Midbrain (tissue), 1 donor: ENCODE measurements around the gene SCN5A.
A peak's percentile ranks its signal among the peaks of the same experiment; 100 is the strongest.

ENCODE experiments used
- DNase-seq: peaks from one replicate; lab custom pipeline; 2025; lab: John Stamatoyannopoulos, UW

Gene SCN5A

DNA sequence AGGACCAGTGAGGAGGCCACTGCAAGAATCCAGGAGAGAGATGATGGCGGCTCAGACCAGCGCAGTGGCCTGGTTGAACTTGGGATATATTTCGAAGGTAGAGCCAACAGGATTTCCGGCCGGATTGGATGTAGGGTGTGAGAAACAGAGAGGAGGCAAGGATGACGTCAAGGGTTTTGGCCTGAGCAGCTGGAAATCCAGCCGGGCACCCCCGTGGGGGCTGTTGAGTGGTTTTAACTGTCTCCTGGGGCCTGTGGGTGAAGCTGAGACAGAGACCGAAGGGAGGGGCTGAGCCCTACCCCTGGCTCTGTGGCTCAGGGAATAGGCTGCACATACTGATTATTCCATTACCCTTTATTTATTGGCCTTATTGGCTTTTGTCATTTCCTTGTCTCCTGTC lies 107.7 kb downstream of the SCN5A start:
- DNase-seq = no peak

DNA sequence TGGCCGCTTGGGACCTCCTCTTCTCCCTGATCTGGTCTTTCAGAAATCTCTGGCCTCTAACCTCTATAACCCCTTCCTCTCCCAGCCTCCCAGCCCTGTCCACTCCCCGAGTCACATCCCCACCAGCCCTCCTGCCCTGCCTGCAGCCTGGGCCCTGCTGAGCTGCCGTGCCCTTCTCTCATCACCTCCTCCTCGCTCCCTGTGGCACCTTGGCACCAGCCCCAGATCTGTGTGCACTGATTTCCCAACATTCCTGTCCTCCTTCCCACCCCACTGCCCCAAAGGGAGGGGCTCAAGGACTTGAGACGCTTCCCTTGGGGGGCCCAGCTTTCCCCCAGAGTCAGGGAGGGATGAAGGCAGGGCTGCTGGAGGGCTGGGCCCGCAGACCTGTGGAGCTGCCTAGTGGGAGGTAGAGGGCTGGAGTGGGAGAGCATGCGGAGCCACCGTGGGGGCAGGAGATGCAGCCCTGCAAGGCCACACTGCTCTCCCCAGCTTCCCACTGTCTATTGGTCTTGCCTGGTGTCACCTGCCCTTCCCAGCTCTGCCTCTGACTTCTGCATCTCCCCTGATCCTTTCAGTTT lies 110.6 kb downstream of the SCN5A start:
- no peak for DNase-seq

DNA sequence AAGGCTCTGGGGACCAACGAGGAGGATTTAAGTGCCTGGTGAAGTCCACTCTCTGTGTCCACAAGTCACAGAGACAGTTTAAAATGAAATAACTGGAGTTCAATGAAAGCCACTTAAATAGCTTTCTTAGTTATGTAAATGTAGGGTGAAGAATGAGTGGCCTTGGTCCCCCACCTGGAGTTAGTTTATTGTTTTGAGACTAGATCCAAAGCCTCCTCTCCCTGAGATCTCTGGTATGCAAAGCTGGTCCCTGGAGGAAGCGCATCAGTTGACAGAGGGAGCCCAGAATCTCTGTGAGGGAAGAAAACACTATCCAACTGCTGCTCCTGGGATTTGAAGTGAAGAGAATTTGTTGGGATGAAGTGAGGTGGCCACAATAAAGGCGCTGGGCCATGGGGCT lies 112.8 kb downstream of the SCN5A start:
- no peak for DNase-seq

DNA sequence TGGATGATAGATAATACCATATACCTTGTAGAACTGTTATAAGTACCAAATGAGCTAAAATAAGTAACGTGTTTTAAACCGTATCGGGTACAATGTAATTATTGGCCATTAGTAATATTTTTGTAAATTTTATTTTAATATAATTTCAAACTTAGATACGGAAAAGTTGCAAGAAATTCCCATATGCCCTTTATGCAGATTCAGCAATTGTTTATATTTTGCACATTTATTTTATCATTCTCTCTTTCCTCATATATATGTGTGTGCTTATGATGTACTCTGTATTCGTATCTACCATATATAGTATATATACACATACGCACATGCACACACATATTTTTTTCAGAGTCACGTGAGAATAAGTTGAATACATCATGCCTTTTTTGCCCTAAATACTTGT lies 114.9 kb downstream of the SCN5A start:
- DNase-seq = no peak

DNA sequence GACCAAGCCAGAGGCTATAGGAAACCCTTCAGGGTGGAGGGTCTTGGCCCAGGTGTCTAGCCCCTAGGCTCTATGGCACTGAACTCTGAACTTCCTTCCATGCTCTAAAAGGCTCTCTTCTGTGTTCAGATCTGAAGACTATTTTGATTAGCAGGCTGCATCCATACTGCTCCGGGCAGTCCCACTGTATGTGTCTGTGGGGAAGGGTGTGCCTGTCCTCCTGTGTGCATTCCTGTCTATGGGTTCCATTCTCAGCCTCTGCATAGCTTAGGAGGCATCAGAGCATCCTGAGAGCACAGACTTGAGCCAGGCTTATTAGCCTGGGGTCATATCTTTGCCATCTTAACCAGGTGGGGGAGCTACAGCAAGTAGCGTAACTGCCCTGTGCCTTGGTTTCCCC lies 115.3 kb downstream of the SCN5A start:
- no peak for DNase-seq

DNA sequence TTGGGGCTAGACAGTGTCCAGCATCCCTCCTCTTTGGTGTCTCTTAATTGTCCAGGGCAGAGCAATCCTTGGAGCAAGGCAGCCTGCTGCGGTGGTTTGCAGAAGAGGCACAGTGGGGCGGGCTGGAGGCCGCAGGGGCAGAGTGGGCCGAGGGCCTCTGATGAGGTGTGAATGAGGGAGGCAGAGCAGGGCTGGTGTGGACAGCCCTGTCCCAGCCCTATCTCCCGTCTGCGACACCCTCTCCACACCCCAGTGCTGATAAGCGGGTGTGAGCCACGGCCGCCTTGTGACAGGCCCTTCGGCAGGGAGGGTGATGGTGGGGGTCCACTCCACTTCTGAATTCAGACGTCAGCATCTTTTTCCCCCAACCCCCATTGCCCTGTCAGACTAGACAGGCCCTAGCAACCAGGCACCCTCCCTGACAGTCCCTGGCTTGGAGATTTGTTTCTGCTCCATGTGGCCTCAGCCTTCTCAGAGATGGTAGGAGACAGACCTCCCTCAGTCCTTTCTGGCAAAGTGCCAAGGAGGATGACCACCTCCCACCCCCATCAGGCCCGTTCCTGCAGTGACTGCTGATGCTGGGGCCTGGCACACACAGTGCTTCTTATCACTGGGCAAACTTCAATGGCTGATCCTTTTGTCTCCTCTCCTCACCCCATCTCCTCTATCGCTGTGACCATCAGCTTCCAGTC lies 116.1 kb downstream of the SCN5A start:
- DNase-seq = no peak

DNA sequence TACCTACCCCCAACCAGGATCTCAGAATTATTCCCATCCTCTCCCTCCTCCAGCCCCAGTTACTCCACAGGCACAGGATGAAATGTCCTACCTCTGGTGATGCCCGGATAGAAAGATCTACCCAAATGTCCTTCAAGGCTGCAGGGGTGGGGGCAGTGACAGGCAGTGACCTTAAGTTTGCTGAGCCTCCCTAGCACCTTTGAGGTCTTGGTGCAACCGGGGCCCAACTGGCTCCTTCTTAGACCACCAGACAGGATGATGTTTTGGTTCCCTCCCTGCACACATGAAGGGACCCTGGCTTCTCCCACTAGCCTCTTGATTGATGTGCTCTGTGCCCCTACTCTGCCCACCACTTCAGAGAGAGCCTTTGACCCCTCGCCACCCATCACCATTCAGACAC lies 117.0 kb downstream of the SCN5A start:
- DNase-seq = no peak

DNA sequence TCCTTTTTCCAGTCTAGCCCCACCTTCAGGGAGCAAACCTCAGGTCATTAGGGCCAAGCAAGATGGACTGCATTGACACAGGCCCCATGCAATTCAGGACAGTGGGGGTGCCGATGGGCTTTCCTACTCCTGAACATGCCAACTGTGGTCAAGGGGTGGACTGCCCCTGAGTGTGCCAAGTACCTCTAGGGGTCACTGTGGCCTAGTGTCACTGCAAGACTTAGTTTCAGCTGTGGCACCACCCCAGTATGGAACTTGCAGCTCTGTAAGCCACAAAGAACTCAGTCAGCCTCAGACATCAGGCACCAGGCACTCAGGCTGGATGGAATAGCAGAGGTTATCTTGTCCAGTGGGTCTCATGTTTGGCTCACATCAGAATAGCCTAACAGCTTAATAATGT lies 121.0 kb downstream of the SCN5A start:
- no peak for DNase-seq

DNA sequence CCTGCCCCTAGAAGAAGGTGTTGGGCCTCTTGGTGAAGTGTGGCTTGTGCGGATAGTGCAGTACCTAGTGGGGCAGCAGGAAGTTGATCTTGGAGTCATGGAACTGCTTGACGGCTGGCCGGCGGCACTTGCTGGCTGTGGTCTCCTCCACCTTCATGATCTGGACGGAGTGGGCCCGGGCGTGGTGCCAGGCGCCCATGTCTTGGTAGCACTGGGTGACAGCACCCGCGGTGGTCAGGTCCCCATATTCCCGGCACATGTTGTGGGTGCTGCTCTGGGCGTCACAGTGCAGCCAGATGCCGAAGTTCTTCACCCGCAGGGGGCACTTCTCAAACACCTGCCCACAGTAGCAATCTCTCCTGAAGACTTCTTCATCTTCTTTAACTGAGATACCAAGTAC lies 122.7 kb downstream of the SCN5A start:
- DNase-seq = no peak

DNA sequence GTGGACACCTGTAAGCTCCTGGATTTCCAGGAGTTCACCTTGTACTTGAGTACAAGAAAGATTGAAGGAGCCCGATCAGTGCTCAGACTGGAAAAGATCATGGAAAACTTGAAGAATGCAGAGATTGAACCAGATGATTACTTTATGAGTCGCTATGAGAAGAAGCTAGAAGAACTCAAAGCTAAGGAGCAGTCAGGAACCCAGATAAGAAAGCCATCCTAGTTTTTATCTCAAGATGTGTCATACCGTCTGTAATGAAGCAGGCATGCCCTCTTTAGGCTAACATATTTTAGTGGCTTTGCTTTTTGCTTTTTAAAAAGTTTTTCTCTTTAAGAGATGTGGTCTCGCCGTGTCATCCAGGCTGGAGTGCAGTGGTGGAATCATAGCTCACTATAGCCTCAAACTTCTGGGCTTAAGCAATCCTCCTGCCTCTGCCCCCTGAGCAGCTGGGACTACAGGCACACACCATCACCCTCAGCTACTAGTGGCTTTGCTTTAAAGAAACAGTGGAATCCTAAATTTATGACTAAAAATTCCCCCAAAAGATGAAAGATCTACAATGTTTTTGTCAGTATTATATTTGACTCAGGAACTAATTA lies 125.2 kb downstream of the SCN5A start:
- no peak for DNase-seq

DNA sequence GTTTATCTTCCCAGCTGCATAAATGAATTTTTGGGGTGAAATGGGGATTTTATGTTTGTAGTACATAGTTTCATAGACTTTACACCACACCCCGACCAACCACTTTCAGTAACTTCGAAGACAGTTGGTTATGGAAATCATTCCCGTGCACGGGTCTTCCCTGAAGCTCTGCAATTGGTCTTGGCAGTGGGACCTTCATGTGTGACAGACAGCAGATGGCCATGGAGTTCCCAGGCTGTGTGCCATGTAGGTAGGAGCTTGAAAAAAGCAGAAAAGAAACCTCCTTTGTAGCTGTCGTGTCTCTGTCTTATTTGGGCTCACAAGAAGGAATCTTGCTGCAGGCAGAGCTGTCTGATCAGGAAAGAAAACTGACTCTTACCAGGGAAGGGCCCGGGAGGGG lies 127.5 kb downstream of the SCN5A start:
- DNase-seq = no peak

DNA sequence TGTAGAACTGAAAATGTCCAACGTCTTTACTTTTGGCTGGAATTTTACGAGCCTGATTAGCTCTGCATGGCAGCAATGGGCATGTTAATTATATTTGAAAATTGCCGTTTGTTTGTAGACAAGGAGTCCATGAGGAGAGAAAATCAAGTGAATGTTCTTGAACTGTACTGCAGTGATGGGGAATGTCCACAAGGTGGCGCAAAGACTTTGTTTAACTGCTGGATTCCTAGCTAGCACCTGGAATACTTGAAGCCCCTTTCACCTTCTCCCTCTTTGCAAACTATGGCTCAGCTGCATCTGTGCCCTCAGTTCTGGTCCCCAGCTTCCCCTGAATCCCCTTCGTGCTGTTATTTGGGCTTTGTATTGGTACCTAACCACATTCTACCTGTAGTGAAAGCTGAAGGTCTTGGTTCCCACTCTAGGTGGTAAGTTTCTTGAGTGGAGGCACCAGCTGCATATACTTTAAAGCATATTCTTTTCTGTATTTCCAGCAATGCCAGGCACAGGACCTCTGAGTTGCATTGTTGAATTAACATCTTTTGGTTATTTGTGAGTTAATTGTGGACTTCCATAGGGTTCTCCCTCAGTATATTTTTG lies 128.0 kb downstream of the SCN5A start:
- peak; percentile 49 for DNase-seq

DNA sequence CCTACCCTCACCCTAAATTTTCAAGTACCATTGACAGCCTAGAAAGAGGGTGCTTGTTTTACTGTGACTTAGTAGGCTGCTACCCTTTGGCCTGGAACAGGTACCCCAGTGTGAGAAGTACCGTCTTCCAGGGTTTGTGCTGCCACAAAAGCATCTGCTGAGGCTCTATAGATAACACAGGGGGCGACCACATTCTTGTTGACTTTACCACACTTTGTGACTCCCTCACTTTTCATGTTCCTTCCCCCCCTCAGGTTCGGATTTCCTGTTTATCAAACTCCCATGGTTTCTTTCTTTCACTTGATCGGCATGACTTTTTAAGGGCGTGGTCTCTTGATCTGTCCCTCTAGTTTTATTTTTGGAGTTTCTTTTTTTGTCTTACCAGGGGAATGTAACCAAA lies 129.8 kb downstream of the SCN5A start:
- no peak for DNase-seq

DNA sequence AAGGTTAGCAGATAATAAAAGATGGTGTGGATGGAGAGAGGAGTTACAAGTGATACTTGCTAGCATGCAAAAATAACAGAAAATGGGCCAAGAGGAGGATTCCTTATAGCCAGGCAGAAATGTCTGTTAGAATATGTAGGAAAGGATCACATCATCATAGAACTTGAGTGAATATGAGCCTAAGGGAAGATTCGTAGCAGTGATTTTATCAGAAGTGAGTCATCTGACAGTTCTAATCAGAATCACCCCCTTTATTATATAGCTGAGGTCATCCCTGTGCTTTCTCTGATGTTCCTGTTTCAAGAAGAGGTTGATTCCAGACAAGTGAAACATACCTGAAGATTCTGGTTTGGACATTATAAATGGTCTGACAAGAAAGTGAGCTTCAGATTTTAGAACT lies 130.5 kb downstream of the SCN5A start:
- no peak for DNase-seq

DNA sequence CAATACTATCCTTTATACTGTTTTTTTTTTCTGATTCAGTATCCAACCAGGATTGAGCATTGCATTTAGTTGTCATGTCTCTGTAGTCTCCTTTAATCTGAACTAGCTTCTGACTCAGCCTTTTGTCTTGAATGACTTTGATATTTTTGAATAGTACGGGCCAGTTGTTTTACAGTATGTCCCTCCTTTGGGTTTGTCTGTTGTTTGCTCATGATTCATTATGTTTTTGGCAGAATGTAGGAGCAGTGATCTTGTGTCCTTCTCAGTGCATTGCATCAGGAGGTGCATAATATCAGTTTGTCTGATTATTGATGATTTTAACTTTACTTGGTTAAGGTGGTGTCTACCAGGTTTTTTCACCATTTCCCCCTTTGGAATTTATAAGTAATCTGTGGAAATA lies 132.8 kb downstream of the SCN5A start:
- DNase-seq = no peak

DNA sequence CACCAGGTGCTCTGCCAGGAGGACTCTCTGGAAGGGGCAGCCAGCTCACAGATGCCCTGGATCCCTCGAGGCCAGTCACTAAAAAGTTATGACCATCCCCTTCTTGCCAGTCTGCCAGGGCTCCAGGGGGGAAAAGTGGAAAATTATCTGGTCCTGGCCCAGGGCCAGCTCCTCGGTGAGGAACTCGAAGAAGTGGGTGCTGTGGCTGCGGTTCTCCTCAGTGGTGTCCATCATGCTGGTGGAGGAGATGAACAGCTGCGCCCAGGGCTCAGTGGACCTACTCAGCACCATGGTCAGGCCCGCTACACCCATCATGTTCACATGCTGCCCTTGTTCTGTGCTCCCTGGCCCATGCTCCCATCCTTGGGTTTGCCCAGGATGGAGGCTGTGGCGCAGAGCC lies 134.1 kb downstream of the SCN5A start:
- DNase-seq = no peak

DNA sequence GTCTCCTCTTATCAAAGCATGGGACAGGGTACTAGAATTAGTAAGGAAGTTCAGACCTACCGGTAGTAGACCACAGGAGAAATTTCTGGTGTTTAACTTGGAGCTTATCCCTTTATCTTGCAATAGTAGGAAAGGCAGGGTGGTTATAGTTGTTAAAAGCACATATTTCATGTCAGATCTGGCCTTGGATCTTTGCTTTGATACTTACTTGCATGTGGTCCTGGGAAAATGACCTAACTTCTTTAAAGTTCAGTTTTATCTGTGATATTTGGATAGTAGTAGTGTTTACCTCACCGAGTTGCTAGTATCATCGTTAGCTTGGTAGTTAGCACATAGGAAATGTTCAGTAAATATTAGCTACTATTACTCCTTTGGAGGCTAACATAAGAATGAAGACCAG lies 137.9 kb downstream of the SCN5A start:
- DNase-seq = no peak

DNA sequence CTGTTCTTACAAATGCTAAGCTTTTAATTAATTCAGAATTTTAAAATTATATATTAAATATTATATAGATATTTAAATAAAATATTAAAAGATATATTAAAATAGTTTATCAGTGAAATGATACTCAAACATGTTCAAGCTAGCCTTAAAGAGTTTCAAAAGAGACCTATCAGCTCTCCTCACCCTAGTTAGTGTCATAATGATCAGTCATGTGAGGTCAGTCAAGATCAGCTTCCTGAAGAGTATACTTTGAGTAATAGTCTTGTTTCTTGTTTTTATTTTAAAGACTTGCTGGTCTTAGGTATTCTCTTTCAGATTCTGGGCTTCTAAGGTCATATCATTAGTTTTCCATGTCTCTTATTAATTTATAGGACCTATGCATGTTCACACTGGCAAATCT lies 138.9 kb downstream of the SCN5A start:
- no peak for DNase-seq

DNA sequence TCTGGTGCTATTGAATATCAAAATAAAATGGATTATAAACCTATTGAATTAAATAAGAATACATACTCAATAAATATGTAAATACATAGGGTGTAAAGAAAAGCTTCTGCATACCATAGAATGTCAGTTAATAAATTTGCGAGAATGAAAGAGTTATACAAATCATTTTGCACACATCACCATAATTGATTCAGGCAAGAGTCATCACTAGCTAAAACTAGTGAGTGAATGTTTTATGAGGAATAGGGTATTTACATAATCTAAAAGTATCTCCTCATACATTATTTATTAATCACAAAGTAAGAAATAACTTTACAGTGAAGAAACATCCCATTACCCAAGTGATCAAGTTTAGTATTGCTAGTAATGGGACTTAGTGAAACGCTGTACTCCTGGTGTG lies 139.8 kb downstream of the SCN5A start:
- DNase-seq = no peak

DNA sequence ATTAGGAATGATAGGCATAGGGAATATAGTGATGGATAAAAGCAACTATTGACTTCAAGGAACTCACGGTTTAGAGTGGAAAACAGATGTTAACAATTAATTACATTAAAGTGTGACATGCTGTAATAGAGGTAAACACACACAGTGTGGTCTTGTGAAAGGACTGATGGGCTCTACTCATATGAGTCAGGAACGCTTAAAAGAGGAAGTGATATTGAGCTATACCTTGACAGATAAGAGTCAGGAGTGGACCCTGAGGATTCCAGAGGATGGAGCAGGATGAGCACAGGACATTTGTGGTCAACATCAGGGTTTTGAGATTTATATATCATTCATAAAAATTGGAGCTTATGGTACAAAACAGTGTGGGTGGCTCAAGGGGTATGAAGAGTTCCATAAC lies 142.4 kb downstream of the SCN5A start:
- DNase-seq = no peak

DNA sequence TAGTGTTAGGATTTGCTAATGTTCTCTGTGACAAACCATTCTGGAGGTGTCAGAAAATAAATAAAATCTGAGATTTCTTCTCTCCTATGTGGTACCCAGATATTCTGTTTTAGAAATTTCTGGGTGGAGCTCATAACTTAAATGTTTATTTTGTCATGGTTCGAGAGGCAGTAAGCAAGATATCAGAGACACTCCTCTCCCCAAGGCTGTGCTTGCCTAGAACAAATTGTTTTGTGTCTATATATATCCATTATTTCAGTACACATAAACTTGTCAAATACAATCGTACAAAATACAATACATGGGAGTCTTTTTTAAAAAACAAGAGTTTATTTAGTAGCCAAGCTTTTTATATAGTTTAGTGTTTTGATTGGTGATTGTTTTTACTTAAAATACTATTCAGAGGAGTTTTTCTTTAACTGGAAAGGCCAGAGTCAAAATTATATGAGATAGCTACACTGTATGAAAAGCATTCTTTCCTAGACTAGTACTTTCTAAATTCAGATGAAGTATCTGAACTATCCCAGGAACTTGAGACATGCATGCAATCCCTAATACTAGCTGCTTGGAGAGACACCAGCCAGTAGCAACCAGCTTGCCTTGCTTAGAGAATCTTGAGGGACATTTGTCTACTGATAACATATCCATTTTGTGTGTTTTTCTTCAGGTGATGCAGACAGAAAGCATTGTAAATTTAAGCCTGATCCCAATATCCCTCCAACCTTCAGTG lies 148.6 kb downstream of the SCN5A start:
- no peak for DNase-seq
